Limb (tissue), 2 donors: ENCODE results near the gene PIK3R3.

Experiments used
- DNase-seq, 2 donors: peaks; one replicate each; pipeline ENCODE4 v3.0.0-alpha.2; 2016; ENCODE audit errors: extremely low spot score in 2 of 2

PIK3R3 gene

DNA sequence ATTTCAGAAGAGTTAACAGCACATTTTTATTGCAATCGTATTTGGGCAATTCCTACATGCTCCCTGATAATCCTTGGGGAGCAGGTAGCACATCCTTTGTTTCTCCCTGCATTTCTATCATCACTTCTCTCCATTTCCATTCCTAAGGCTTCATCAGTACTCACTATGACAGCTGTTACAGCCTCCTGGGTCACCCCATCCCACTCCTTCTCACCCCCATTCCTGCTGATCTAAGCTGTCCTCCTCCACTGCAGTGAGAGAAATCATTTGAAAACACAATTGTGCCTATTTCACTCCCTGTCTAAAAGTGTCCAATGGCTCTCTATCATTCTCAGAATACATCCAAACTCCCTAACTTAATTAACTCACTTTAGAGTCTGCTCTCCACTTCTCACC is 25.5 kb upstream of the PIK3R3 start:
- no peak for DNase-seq

DNA sequence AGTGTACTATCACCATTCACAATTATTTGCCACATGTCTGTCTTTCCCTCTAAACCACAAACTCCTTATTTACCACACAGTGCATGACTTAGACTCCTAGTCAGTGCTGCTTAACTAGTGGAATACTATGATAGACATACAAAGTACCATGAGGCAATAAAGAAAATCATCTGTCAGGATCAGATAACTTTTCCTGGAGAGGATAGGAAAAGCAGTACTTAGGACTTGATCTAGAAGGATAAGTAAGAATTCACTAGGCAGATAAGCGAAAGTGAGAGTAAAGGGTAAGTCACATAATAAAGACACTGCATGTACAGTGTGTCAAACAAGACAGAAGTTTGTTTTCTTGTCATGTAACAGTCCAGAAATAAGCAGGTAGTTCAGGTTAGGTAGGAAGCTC is 21.3 kb upstream of the PIK3R3 start:
- DNase-seq: no peak

DNA sequence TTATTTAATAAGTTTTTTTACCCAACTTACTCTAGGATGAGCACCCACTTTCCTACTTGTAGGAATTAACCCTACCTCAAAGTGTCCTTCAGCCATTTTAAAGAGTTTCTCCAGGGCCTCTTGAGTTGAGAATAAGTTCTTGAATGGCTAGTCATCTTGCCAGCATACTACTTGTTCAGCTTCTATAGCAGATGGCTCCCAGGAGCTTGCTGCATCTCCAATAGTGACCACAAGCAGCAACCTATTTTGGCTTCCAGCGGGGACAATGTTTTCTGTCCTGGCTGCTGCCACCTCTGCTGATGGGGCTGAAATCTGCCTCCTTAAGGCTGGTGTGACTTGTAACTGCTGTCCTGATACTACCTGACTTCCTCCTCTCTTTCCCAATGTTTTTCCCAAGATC is 20.8 kb upstream of the PIK3R3 start:
- DNase-seq: no peak

DNA sequence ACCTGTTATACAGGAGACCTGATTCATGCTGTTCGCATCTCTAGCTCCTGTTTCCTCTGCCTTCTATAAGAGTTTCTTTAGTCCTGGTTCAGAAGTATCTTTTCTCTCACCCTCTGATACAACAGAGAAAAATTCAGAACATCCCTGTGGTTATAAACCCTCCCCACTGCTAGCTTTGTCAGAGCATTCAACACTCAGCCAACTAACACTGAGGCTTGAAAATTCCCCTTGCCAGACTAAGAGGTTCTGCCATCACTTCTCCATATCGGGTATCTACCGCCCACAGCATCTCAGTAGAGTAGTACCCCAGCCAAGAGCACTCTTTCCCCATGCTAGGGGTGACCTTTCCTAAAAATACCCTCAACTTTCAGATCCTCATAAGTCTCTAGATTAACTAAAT is 19.6 kb upstream of the PIK3R3 start:
- no peak for DNase-seq

DNA sequence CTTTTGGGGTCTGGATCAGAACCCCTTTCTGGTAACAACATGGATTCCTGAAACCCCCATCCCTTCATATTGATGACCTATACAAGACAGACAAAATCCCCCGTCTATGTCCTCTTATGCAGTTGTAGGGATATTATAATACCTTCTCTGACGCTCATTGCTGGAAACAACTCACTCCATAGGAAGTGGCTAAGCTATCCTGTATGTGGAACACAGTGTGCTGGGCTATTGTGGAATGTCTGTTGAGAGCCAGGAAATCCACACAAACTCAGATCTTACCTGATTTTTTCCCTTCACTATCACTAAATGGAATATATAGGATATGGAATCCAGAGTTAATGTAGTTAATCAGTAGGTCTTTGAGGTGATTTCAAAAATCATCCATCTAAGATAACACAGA is 17.7 kb upstream of the PIK3R3 start:
- DNase-seq: no peak

DNA sequence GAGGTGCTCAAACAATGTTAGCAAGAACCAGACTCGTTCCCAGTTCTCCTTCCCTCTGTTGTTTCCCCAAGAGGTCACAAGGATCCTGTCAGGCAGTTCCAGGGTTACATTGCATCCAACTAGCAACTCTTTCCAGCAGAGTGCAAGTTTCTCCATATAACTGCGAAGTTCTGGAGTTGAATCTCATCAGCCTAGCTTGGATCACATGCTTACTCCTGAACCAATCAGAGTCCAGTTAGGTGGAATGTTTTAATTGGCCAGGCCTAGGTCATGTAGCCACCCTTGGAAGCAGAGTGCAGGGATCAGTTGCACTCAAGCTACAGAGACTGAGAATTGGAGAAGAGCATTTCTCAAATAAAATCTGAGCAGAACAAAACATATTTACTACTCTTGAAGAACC is 15.9 kb upstream of the PIK3R3 start:
- DNase-seq: no peak

DNA sequence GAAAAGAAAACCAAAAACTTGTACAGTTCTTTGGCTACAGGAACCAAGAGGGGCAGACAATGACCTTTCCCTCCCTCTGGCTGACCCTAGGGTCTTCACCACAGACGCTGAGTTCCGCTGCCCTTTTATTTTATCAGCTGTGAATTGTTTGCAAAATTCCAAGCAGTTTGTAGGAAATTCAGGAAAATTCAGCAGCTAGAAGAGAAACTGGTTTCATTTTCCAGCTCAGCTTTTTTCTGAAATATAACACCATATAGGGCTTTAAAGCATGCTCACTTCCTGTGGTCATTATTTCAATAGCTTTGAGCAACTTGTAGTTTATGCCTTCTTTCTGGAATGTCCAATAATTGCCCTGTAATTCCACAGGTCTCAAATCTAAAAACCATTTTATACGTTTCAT is 5.5 kb upstream of the PIK3R3 start:
- DNase-seq: no peak

DNA sequence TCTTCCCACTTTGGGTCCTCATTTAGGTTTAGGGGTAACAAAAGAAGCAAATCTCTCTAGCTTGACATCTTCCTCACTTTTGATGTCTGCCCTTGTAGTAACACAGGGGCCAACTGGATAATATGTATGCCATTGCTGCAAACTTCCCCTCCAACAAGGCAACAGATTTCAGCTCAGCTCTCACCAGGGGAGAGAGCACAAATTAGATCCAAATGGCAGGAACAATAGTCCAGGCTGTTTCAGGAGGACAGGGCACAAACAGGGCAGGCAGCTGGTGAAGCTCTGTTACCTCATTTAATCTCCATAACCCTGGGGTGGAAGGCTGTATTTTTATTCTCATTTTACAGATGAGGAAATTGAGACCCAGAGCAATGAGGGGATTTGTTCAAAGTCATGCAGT is 4.3 kb upstream of the PIK3R3 start:
- DNase-seq: no peak

DNA sequence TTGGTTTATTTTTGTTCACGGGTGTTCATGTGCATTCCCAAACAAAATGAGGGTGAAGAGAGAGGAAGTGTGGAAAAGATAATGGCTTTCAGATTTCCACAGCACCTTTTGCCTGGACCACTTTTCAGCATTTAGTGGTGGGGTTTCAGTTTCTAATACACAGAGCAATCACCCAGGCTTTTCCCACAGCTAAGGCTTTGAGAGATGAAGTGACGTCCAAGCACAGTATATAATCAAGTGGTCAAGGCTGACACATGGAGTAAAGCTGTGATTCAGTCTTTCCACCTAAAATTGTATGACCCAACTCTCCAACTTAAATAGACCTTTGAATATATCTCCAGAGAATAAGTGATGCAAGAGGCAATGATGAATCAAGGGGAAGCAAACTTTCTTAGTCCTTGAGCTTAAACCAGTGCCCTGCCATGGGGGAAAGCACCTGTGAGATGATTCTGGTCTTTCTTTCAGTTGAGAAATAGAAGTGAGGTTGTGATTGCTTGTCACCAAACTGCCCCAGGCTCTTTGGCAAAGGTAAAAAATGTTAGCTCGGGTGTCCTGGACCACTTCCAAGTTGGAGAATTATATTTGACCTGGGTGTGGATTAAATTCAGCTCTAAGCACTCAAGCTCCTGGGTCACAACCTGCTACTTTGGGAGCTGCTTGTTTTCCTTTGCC is 2.4 kb upstream of the PIK3R3 start:
- no peak for DNase-seq

DNA sequence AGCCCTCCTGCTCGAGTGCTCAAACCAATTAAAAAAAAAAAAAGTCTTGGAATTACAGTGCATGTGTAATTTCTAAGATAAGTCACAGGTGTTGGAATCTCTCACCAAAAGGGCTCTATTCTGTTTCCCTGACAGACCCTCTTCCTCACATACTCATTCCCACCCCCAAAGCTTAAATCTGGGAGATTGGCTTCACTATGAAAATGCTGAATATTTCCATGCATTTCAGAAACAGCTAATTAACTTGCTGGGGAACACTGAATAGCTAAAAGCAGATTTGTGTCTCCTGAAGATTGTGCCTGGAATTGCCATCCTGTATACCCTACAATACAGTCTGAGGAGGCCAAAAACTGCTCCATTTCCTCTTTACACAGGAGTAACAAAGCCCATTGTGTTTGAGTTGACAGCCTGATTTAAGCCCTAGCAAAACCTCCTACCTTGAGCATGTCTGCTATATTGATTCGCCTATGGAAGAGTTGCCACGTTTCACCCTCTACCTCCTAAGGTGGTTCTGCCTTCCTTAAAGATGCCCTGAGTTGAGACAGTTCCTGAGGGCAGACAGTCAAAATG is 1.4 kb upstream of the PIK3R3 start:
- no peak for DNase-seq

DNA sequence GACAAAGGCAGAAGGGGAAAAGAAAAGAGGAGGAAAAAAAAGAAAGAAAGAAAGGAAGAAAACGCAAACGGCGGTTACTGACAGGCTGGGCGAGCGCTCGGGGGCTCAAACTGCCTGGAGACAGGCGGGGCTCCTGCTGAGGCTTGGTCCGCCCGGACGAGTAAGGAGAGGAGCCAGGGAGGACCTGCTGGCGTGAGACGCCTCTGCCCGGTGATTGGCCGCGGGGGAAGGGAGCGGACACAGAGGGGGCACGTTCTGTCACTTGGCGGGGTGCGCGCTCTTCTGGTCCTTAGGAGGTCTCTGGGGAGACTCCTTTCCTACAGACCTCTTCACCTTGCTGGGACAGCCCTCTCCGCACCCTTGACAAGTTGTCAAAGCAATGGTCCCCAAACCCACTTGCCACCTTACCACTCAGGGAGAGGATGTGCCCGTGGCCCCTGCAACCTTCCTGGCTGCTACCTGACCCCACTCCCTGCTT is 791 bp upstream of the PIK3R3 start:
- no peak for DNase-seq

DNA sequence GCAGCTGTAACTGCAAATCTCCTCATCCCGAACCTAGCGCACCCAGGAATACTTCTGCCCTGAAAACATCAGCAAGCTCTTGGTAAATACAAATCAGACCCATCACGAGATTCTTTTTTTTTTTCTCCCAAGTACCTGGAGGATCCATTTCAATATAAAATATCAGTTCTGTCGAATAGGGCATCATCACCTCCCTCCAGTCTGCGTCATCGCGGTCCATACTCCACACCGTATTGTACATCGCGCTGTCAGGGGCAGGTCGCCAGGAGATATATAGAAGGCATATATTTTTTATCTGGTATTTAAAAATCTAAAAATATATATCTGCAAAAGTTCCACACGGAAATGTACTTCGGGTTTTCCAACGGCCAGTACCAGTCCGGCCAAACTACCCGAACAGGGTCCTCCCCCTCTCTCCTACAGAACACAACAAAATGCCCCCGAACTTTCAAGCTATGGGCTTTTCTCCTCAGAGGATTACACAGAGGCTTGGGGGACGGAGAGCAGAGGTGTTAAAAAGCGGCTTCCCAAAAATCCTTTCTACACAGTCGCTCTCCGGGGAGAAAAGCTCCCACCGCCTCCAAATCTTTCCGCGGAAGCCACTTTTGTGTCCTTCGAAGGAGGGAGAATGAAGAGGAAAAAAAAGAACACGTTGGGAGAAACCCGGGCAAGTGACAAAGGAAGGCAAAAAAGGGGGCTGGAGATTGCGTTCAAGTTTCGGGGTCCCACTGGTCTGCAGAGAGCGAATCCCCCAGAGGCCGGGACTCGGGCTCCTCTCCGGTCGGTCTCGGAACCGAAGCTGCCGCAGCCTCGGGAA is 509 bp downstream of the PIK3R3 start:
- DNase-seq: peak in 1 of 2 donors; percentile 65

DNA sequence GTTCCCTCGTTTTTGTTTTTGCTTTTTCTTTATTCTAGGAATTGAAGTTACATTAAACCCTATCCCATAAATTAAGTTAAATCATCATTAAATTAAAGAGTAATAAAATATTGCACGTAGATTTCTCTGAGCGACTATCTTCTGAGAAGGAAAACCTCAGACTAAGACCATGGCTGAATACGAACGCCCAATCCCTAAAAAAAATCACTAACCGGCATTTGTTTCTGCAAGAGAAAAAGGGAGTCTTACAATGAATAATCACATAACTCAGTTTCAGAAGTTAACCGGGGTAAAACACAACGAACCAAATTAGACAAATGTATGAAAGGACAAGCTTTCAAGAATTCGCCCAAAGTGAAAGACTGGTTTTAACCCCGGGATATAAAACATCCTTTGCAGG is 1.3 kb downstream of the PIK3R3 start:
- no peak for DNase-seq

DNA sequence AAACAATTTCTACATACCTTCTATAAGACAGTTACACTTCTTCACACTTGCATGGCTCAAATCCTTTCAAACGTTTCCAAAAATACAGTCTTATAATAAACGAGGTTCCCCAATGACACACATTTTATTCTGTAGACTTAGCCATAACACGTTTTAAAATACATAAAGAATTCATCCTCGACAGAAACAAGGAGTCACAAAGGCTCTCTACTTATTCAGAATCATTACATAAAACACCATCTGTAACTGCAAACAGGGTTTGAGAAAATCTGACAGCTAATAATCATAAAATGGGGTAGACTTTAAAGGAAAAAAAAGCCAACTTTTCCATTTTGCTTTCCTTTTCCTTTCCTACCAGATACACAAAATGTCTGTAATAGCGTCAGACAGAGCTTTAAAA is 1.8 kb downstream of the PIK3R3 start:
- no peak for DNase-seq

DNA sequence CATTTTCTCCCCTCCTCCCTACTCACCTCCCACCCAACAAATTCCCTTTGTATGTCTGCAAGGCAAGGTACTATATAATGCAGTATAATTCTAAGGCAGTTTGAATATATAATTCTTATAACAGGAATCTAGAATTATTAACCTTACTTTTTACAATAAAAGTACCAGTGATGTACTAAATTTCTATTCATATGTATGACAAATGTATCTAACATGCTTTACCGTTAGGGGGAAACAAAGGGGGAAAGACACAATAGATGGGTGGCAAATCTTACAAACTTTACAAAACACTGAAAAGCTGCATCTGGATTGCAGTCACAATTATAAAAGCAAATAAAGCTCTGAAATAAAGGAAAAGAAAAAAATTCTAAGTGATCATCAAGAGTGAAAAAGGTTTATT is 2.3 kb downstream of the PIK3R3 start:
- DNase-seq: no peak

DNA sequence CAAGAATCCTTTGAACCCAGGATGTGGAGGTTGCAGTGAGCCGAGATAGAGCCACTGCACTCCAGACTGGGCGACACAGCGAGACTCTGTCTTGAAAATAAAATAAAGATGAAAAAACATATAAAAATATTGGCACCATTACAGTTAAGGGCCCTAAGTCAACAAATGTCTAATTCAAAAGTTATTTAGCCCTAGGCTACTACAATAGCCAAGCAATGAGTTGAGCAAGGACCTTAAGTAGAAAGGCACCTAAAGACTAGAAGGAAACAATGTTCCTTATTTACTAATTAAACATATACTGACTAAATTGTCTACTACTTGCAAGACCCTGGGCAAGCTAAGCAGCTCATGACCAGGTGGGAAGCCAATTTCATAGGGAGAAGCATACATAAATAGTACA is 4.1 kb downstream of the PIK3R3 start:
- DNase-seq: no peak

DNA sequence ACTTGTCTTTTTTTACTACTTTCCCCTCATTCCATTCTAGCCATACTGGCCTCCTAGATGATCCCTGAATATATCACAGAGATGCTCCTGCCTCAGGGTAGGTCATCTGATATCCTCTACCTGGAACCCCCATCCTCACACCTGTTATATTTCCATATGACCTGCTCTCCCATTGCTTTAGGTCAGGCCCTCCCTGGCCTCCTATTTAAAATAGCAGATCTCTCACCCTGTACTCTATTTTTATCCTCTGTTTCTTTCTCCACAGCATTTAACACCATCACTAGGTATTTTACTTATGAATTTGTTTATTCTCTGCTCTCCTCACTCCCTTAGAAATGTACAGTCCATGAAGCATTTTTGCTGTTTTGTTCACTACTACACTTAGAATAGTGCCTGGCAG is 13.6 kb downstream of the PIK3R3 start:
- DNase-seq: no peak

DNA sequence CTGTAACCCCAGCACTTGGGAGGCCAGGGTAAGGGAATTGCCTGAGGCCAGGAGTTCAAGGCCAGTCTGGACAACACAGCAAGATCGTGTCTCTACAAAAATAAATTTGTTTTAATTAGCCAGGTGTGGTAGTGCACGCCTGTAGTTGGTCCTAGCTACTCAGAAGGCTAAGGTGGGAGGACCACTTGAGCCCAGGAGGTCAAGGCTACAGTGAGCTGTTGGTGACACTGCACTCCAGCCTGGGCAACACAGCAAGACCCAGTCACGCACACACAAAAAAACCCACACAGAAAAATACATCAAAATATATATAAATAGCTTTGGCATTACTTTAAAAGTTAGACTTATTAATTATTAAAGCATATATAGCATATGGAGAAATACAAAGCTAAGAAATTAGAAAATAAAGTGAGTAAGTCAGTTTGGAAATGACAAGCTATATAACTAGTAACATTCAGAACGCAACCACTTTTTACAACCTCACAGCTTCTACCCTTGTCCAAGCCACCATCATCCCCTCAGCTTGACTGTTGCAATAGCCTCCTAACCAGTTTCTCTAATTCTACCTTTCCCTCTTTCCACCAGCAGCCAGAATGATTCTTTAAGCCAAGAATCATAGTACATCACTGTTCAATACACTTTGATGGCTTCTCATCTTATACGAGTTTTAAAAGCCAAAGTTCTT is 14.5 kb downstream of the PIK3R3 start:
- no peak for DNase-seq

DNA sequence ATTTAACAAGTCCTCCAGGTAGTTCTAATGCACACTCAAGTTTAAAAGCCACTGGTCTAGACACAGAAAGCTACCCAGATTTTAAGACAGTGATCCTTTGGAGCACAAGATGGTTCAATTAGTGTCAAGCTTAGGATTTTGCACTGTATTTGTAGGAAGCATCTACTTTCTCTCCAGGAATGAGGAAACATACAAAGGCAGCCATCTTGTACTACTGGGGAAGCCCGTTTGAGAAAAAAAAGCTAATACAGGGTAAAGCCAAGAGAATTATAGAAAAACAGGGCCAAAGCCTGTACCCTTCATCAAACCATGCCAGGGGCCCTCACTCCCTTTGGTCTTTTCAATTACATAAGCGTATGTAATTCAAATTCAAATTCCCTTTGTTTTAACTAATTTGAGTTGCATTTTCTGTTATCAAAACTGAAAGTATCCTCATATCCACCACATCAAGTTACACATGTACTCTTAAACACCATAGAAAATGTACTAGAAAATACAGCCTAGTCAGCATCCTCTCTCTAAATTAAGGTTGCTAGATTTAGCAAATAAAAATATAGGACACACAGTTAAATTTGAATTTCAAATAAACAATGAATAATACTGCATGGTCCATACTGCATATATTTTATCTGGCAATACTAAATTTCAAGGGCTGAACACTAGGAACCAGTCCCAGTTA is 17.4 kb downstream of the PIK3R3 start:
- DNase-seq: no peak

DNA sequence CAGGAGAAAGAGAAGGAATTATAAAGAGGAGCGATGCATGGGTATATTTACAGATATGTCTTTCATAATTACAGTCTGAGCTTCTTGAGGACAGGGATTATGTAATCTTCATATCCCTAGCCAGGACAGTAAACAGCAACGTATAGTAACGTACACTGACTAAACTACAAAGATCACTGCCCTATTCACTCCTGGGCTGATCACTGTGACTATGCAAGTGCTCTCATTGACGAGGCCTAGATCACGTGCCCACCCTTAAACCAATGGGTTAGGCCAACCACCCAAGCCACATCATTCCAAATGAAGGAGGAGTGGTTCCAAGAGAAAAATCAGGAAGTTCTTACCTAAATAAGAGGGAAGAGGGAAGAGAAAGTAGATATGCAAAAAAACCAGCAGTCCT is 18.5 kb downstream of the PIK3R3 start:
- no peak for DNase-seq

DNA sequence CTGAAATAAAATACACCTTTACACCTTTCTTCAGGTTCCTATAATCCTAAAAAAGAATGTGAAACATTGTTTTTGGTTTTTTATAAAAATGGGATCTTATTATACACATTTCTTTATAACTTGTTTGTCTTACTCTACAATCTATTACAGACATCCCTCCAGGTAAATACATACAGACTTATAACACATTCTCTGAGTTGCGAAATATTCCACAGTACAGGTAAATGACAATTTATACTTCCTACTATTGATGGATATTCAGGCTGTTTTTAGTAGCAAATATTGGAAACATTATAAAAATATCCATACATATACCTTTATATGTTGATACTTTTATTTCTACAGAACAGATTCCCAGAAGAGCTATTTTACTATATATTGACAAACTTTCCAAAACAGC is 20.3 kb downstream of the PIK3R3 start:
- DNase-seq: no peak

DNA sequence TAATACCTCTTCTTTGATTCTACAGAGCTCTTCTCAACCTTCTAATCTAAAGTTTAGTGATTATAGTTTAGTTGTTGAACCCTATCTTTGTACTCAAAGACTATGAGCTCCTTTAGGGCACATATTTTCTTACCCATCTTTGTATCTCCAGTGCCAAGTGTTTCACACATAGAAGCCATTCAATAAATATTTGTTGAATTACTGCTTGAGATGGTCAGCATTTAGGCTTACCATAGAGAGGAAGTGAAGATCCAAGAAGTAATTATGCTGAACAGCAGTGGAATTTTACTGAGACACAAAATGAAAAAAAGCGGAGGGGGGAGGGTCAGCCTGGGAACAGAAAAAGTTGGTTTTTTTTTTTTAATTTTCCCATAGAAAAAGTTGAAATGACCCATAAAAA is 21.9 kb downstream of the PIK3R3 start:
- DNase-seq: no peak
